CD14-positive monocyte (primary cell): ENCODE measurements around the gene DBF4. TPM values are rescaled to one million over a fixed set of nuclear protein-coding genes. Genes with fewer than 3 reads are reported as not detected.
A peak's percentile ranks its signal among the peaks of the same experiment; 100 is the strongest.

Experiments
- DNase-seq, 3 donors: peaks; one replicate each; pipeline ENCODE4 v3.0.0-alpha.2; 2011 to 2022
- H2AFZ ChIP-seq: 2 replicates; pipeline ENCODE4 v1.6.0; 2012; ENCODE audit warnings: mild to moderate bottlenecking, low read depth, low read length, inconsistent platforms; ENCODE audit not compliant: insufficient read depth, poor library complexity, severe bottlenecking
- H3K27ac ChIP-seq, 2 donors: 1 replicate in 1 of 2; 2 replicates in 1 of 2; pipeline ENCODE4 v1.5.1; 2012 to 2013; ENCODE audit warnings: low read length in 2 of 2, control low read depth in 1 of 2, inconsistent platforms in 1 of 2, low read depth in 1 of 2, mild to moderate bottlenecking in 1 of 2
- H3K27me3 ChIP-seq, 2 donors: one replicate each; pipeline versions ENCODE4 v1.6.0 to v1.6.1; 2011 to 2013; ENCODE audit warnings: low read length in 2 of 2; ENCODE audit not compliant: control insufficient read depth in 2 of 2, insufficient read depth in 2 of 2
- H3K36me3 ChIP-seq, 2 donors: replicated peaks in 1 of 2; 1 replicate in 1 of 2; 2 replicates in 1 of 2; pipeline versions ENCODE4 v1.5.1 to v1.6.1; 2012 to 2013; ENCODE audit warnings: low read length in 2 of 2, control low read depth in 1 of 2, inconsistent platforms in 1 of 2, mild to moderate bottlenecking in 1 of 2; ENCODE audit not compliant: insufficient read depth in 2 of 2, control insufficient read depth in 1 of 2
- H3K4me1 ChIP-seq, 2 donors: 1 replicate in 1 of 2; 2 replicates in 1 of 2; pipeline versions ENCODE4 v1.5.1 to v1.6.1; 2012 to 2013; ENCODE audit warnings: low read length in 2 of 2, control low read depth in 1 of 2, inconsistent platforms in 1 of 2, mild to moderate bottlenecking in 1 of 2, moderate library complexity in 1 of 2; ENCODE audit not compliant: insufficient read depth in 2 of 2, control insufficient read depth in 1 of 2
- H3K4me2 ChIP-seq: replicated peaks from 2 replicates; pipeline ENCODE3; 2012; ENCODE audit warnings: low read length, moderate library complexity, mild to moderate bottlenecking; ENCODE audit not compliant: poor library complexity, severe bottlenecking; ENCODE audit errors: extremely low read depth
- H3K4me3 ChIP-seq, 3 experiments: fragments of 200-600 bp in 1 of 3; sonication (generic) in 1 of 3; replicated peaks in 1 of 3; 1 replicate in 2 of 3; 2 replicates in 1 of 3; pipeline ENCODE4 v1.5.1; 2011 to 2013; ENCODE audit warnings: low read length in 3 of 3, mild to moderate bottlenecking in 3 of 3, control low read depth in 2 of 3, low read depth in 2 of 3, inconsistent platforms in 1 of 3, moderate library complexity in 1 of 3
- H3K79me2 ChIP-seq: 2 replicates; pipeline ENCODE4 v1.6.0; 2012; ENCODE audit warnings: mild to moderate bottlenecking, control low read depth, inconsistent platforms, low read length, moderate library complexity; ENCODE audit not compliant: insufficient read depth
- H3K9ac ChIP-seq: 2 replicates; pipeline ENCODE4 v1.6.0; 2017; ENCODE audit warnings: low read length, mild to moderate bottlenecking; ENCODE audit not compliant: insufficient read depth, poor library complexity, severe bottlenecking
- H3K9me3 ChIP-seq, 2 donors: replicated peaks in 1 of 2; 1 replicate in 1 of 2; 2 replicates in 1 of 2; pipeline versions ENCODE4 v1.5.1 to v1.6.1; 2012 to 2013; ENCODE audit warnings: low read length in 2 of 2, control low read depth in 1 of 2; ENCODE audit not compliant: control insufficient read depth in 1 of 2, insufficient read depth in 1 of 2
- H4K20me1 ChIP-seq: 2 replicates; pipeline ENCODE4 v1.6.0; 2012; ENCODE audit warnings: mild to moderate bottlenecking, low read length, control low read depth, moderate library complexity; ENCODE audit not compliant: insufficient read depth
- H3K27ac Mint-ChIP-seq, 7 donors: one replicate each; pipeline ENCODE4 v1.8.0; 2020; ENCODE audit warnings: mild to moderate bottlenecking in 7 of 7, mixed read lengths in 7 of 7, moderate library complexity in 6 of 7, inconsistent platforms in 2 of 7
- H3K27me3 Mint-ChIP-seq, 3 donors: one replicate each; pipeline ENCODE4 v1.8.0; 2021 to 2022; ENCODE audit warnings: low read depth in 3 of 3, mild to moderate bottlenecking in 3 of 3, mixed read lengths in 3 of 3, moderate library complexity in 3 of 3, inconsistent platforms in 1 of 3
- H3K36me3 Mint-ChIP-seq, 2 donors: one replicate each; pipeline ENCODE4 v1.8.0; 2020; ENCODE audit warnings: mixed read lengths in 2 of 2, inconsistent platforms in 1 of 2, mild to moderate bottlenecking in 1 of 2
- H3K4me1 Mint-ChIP-seq: one replicate; pipeline ENCODE4 v1.8.0; 2020; ENCODE audit warnings: mild to moderate bottlenecking, mixed read lengths
- H3K4me3 Mint-ChIP-seq, 2 donors: one replicate each; pipeline ENCODE4 v1.8.0; 2020; ENCODE audit warnings: mild to moderate bottlenecking in 2 of 2, mixed read lengths in 2 of 2, moderate library complexity in 1 of 2
- H3K9me3 Mint-ChIP-seq, 7 donors: one replicate each; pipeline ENCODE4 v1.8.0; 2020 to 2022; ENCODE audit warnings: mixed read lengths in 7 of 7, mild to moderate bottlenecking in 6 of 7, moderate library complexity in 6 of 7, inconsistent platforms in 2 of 7
- CTCF ChIP-seq: fragments of 200-600 bp; IDR thresholded peaks from one replicate; pipeline ENCODE4 v1.8.0; 2022; ENCODE audit warnings: antibody characterized with exemption, mild to moderate bottlenecking
- WGBS: methylation state at CpG from one replicate; pipeline ENCODE4 v1.1.5; 2013; ENCODE audit warnings: missing lambda C conversion rate; ENCODE audit not compliant: insufficient coverage; 5-methylcytosine and 5-hydroxymethylcytosine counted together
- intact Hi-C, 2 donors: fragments of 100-400 bp; cut with micrococcal nuclease; formaldehyde crosslinking; loops; one replicate each; pipeline versions ENCODE4 v1.15.0 to v1.15.1; 2023
- polyA plus RNA-seq, 3 donors: library from polyadenylated mRNA; depleted of rRNA in 1 of 3; unstranded in 2 of 3; stranded (reverse) in 1 of 3; fragments of 300-500 nt in 2 of 3; fragments of >200 nt in 1 of 3; fragmentation: Illumina TruSeq in 2 of 3; gene quantifications; 1 replicate in 2 of 3; 2 replicates in 1 of 3; pipeline ENCODE4 v1.2.3, GENCODE V29; 2012 to 2021

The DBF4 gene
- polyA plus RNA-seq, 3 donors = 2.6 to 7.3 (median 6.7) TPM

- Histone ChIP-seq H3K4me1 (no peaks in the 10 kb centered on the region), H3K27me3 (no peaks in the 10 kb centered on the region), H3K27ac (no peak overlapping the region), H3K9me3 (no peaks in the 10 kb centered on the region), H3K36me3 (no peaks in the 10 kb centered on the region), H4K20me1 (no peaks in the 10 kb centered on the region), H3K4me3 (no peak overlapping the region), H3K9ac (no peak overlapping the region), H2AFZ (no peak overlapping the region), H3K79me2 (no peaks in the 10 kb centered on the region), H3K4me2 (no peak overlapping the region)
- intact Hi-C loops = no loop called here
- Mint-ChIP-seq H3K9me3 (peaks cover 0 to 2% (median 0%) of the 10 kb centered on the region in 7 donors), H3K27ac (peak overlapping the region in 1 of 7 donors; percentile 11), H3K36me3 (no peaks in the 10 kb centered on the region), H3K4me3 (no peak overlapping the region), H3K4me1 (no peaks in the 10 kb centered on the region), H3K27me3 (no peaks in the 10 kb centered on the region)
- no peak for TF ChIP-seq CTCF
- 49% methylated on average over 4 of the region's 6 CpGs for WGBS
- no peak for DNase-seq
Measured at GRCh38 chr7:87926581-87927461, 50.5 kb downstream of the DBF4 start.

GRCh38 chr7:87933605-87933952 lies 57.3 kb downstream of the DBF4 start:
- Histone ChIP-seq H3K36me3 (no peaks in the 10 kb centered on the region), H2AFZ (peak overlapping the region; percentile 85), H3K9me3 (no peaks in the 10 kb centered on the region), H3K79me2 (no peaks in the 10 kb centered on the region), H3K4me1 (peaks cover 11 to 20% of the 10 kb centered on the region in 2 donors), H4K20me1 (no peaks in the 10 kb centered on the region), H3K4me3 (peak overlapping the region in 1 of 3 experiments; percentile 79), H3K27me3 (peaks cover 7 to 27% of the 10 kb centered on the region in 2 donors), H3K9ac (no peak overlapping the region), H3K27ac (no peak overlapping the region), H3K4me2 (peak overlapping the region; percentile 94)
- Mint-ChIP-seq H3K36me3 (no peaks in the 10 kb centered on the region), H3K9me3 (peaks cover 0 to 2% (median 0%) of the 10 kb centered on the region in 7 donors), H3K27me3 (peaks cover 21 to 28% (median 21%) of the 10 kb centered on the region in 3 donors), H3K4me3 (peak overlapping the region; percentile 86 to 91), H3K4me1 (peaks cover 19% of the 10 kb centered on the region), H3K27ac (no peak overlapping the region)
- intact Hi-C loops = no loop called here
- DNase-seq = no peak
- no peak for TF ChIP-seq CTCF
- WGBS = 0% methylated on average over 3 of the region's 9 CpGs
